GM20431 (cell line): Measurements from ENCODE around the gene RBPJ.
"Not testable (repeated sequence)": the region's sequence is repeated elsewhere in the genome, so short reads cannot be mapped to it uniquely, and the experiment has no call there.

ENCODE experiments used
- in situ Hi-C: fragments of 300-500 bp; cut with MseI, MboI; formaldehyde crosslinking; loops from one replicate; pipeline ENCODE4 v1.15.0; 2020; ENCODE audit warnings: low sequenced_read_pairs; ENCODE audit not compliant: unreplicated experiment

Gene RBPJ

DNA sequence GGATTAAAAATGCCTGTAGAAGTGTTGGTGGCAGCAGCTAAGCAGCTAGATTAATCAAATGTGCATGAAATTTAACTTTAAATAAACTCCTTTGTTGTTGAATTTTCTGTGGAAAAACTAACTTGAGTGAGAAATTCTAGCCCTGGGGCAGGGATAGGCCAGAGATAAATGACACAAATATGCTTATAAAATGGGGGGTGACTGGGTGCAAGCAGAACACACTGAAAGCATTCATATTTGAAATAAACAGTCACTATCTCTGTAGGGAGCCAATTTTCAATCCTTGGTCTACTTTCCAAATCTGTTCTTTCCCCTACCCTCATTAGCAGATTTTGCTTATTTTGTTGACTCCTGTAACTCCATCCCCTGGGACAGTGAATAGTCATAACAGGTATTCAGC lies 47.9 kb downstream of the RBPJ start:
- in situ Hi-C loops, result no loop called here

DNA sequence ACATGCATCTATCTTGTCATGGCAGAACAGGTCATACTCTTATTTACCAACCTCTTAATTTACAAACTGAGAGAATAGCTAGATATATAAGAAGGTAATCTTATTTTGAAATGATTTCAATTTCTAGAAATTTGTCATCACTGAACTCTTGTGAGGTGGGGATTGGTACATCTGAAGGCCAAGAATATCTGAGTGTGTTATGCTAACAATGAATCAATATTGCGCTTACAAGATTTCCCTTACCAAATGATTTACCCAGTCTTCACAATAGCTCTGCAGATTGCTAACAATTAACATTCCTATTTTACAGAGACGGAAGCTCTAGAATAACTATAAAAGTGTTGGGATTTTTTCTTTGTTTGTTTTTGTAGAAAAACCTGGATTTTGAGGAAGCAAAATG lies 48.3 kb downstream of the RBPJ start:
- in situ Hi-C loops, result no loop called here

DNA sequence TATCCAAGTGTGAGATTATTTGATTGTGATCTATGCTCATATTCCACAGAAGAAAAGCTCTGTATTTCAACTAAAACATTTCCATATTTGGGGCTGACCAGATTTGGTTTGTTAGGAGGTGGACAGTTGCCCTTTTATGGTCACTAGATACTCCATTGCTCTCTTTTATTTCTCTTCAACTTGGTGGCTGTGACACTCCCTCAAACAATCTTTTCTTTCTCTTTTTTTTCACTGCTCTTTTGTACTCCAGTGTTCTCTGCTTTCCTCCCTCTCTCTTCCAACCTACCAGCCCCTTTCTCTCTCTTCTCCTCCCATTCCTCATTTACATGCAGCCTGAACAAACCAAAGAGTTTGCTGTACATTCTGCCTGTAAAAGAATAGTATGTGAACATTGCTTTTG lies 48.8 kb downstream of the RBPJ start:
- in situ Hi-C loops, result no loop called here

GRCh38 chr4:26372076-26372475 lies 51.3 kb downstream of the RBPJ start:
- in situ Hi-C loops, result no loop called here

DNA sequence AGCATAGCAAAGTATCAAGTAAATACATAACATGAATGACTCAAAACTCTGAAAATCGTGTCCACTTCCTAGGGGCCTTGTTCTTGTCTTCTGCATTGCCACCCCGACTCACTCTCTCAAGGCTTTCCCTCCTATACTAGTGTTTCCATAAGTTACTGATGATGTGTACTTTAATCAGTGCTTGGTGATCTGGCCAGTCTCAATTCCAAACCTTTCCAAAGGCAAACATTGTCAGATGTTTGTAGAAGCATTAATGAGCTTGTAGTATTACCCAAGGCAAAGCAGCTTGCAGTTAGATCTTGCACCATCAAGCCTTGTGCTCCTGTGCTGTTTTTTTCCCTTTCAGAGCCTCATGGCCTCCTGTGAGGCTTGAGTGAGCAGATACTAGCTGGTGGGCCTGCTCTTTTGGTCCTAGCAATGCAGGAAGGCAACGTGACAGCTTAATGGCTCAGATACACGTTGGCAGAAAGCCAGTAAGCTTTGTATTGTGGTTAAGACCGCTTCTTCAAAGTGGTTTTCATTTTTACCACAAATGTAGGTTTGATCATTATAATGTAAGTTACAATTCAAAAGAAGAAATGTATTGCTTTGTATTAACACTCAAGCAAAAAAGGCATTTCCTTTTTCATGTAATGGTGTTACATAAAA lies 51.8 kb downstream of the RBPJ start:
- in situ Hi-C loops, result no loop called here

GRCh38 chr4:26375551-26375950 lies 54.7 kb downstream of the RBPJ start:
- in situ Hi-C loops, result no loop called here

DNA sequence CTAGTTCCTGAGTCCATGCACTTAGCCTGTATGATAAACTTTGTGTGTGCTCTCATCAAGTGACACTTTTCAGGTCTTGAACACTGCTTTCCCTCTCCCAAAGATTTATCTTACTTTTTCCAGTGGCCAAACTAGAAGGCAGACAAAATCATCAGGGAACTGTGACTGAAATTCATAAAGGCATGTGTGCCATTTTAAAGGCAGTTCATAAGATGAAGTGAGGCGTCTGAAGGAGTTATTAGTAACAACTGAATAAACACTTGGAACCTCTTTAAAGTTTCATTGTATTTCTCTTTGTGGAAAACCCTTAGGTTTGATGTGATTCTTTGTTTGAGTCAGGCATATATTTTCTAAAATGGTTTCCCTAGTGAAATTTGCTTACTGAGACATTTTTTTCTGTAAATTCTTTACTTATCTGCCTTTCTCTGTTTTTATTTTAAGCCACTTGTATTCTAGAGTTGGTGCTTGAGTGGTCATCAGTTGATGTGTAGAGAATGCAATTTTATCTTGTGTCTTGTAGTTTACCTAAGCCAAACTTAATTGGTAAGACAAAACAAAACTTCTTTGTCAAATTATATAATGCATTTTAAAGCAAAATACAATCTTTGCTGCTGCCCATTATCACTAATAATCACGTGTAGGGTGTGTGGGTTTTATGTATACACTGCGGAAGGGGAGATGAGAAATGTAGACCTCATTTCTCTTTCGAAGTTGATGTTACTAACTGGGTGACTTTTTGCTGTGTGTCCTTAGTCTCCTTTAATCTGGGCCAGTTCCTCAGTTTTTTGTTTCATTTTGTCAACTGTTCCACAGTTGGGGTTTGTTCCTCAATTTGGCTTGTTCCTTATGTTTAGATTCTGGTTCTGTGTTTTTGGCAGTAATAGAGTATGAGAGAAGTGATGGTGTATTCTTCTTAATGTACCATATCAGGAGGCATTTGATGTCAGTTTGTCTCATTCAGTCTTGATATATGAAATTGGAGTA lies 56.8 kb downstream of the RBPJ start:
- in situ Hi-C loops, result no loop called here

GRCh38 chr4:26379837-26380236 lies 59.0 kb downstream of the RBPJ start:
- in situ Hi-C loops, result no loop called here

DNA sequence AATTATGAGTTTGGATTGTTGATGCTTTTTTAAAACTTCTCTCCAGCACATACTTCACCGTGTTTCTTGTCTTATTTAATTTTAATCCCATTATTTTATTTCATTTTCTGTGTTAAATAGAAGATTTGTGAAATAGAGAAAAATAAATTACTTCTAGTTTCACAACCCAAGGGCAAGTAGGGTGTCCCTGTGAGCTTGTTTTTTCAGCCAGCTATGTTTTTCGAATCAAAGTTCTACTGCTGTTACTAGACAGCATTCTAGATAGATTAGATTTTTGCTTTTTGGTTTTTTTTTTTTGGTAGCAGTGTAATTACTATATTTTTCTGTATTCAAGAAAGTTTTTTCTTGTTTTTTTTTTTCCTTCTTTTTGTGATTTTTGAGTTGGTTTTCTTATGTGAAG lies 59.9 kb downstream of the RBPJ start:
- in situ Hi-C loops, result no loop called here

DNA sequence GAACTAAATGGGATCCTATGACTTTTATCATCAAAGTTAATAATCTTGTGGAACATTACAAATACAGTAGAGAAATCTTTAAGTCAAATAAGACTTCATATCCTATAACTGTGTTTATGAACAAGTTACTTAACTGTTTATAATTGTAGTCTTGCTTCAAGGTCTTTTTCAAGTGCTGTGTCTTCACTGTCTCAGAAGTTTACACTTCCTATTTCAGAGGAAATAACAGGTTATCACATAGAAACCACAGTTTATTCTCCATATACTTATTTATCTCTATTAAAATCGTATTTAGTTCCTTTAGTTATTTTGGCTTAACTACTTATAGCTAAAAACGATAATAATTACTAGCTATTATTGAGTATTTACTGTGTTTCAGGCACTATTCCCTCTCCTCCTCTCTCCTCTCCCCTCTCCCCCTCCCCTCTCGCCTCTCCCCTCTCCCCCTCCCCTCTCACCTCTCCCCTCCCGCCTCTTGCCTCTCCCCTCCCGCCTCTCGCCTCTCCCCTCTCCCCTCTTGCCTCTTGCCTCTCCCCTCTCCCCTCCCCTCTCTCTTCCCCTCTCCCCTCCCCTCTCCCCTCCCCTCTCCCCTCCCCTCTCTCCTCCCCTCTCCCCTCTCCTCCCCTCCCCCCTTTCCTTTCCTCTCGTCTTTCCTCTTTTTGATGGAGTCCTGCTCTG lies 63.7 kb downstream of the RBPJ start:
- in situ Hi-C loops, result no loop called here

DNA sequence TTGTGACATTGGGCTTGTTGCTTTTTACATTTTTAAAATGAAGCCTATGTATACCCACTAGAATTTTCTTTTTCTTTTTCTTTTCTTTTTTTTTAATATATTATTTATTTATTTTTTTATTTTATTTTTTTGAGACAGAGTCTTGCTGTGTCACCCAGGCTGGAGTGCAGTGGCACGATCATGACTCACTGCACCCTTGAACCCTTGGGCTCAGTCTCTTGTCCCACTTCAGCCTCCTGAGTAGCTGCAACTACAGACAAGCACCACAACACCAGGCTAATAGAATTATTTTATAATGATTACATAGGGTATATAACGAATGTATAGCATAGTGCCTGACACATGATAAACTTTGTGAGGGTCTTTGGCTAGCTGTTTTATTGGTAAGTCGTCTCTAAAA lies 64.9 kb downstream of the RBPJ start:
- in situ Hi-C loops, result no loop called here

DNA sequence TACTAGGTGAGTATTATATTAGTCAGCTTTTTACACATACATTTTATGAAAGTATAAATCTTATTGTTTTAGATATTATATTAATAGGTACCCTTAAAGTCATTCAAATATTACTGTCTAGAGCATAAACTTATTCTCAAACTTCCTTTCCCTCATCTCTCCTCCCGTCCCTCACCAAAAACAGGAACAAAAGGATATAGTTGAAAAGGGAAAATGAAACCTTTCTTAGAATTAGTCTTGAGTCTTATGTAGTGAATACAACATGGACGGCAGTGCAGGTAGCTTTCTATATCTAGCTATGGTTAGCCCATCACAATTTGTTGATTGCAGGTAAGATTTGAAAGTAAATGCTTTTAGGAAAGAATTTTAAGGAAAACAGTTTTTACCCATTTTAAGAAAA lies 65.6 kb downstream of the RBPJ start:
- in situ Hi-C loops, result no loop called here

DNA sequence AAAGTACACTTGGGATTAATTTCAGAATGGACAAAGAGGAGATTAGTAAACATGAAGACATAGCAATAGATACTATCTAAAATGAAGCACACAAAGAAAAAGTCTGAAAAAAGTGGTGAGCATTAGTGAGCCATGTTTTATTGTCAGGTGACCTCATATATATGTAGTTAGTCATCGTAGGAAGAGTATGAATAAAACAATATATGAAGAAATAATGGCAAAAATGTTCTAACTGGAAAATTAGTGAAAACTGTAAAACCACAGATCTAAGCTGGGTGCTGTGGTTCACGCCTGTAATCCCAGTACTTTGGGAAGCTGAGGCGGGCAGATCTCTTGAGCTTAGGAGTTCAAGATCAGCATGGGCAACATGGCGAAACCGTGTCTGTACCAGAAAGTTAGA lies 67.9 kb downstream of the RBPJ start:
- in situ Hi-C loops, result no loop called here

- in situ Hi-C loops, result no loop called here
Measured at GRCh38 chr4:26397086-26397485, 76.3 kb downstream of the RBPJ start.

DNA sequence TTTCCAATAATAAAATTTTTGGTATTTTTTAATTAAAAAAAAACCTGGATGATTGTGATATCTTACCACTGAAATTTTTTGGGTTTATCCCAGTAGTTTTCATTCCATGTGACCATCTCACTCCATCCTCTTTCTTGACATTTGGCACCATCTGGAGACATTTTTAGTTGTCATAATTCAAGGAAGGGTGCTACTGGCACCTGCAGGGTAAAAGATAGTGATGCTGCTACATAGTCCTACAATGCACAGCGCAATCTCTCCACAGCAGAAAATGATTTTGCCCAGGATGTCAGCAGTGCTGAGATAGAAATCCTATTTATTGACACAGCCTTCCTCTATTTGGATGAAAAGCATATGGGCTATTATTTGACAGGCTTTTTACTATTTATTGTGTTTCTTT lies 79.3 kb downstream of the RBPJ start:
- in situ Hi-C loops, result no loop called here

GRCh38 chr4:26402017-26402416 lies 81.2 kb downstream of the RBPJ start:
- in situ Hi-C loops, result not testable (repeated sequence)

- in situ Hi-C loops, result no loop called here
Measured at GRCh38 chr4:26402458-26402857, 81.6 kb downstream of the RBPJ start.

DNA sequence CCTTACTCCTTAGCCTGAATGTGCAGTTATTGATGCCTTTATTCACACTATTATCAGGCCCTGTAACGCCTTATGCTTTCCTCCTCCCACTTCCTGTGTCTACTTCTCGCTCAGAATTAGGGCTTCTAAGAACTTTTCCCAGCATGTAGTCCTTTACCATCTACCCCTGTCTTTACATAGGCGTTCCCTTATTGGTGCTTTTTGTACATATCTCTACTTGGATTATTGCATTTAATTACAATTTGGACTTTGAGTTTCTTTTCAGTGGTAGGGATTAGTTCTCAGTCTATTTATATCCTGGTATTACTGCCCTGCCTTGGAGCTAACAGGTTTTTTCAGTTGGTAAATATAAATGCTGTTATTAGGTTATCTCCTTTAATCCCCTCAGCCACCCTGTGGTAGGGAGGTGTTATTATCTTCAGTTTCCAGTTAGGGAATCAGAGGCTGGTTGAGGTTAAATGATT lies 84.0 kb downstream of the RBPJ start:
- in situ Hi-C loops, result no loop called here

GRCh38 chr4:26406346-26406975 lies 85.6 kb downstream of the RBPJ start:
- in situ Hi-C loops, result no loop called here

DNA sequence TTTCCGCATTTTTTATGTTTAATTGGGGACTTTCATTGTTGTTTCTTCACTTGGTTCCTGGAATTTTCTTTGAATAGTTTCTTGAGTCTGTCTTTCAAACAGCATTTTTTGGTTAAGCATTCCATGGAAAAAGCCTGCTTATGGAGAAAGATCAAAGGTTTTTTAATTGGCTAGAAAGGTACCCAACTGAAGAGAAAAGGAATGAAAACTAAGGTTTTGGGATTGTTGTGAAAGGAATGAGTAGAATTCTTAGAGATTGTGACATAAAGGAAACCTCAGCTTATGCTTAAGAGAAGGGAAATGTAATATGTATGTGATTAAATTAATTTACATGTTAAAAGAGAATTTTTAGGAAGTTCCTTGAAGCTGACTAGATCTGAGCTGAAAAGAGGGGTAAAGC lies 86.7 kb downstream of the RBPJ start:
- in situ Hi-C loops, result no loop called here
